NK-92 (cell line): ENCODE results near the gene CAMKMT.
"Not testable (repeated sequence)": the region's sequence is repeated elsewhere in the genome, so short reads cannot be mapped to it uniquely, and the experiment has no call there.

ENCODE experiments used
- DNase-seq: peaks from one replicate; lab custom pipeline; 2025; ENCODE audit not compliant: unreplicated experiment; lab: John Stamatoyannopoulos, UW

The CAMKMT gene

GRCh38 chr2:44580875-44581515, 219.2 kb downstream of the CAMKMT start:
- DNase-seq = no peak

DNA sequence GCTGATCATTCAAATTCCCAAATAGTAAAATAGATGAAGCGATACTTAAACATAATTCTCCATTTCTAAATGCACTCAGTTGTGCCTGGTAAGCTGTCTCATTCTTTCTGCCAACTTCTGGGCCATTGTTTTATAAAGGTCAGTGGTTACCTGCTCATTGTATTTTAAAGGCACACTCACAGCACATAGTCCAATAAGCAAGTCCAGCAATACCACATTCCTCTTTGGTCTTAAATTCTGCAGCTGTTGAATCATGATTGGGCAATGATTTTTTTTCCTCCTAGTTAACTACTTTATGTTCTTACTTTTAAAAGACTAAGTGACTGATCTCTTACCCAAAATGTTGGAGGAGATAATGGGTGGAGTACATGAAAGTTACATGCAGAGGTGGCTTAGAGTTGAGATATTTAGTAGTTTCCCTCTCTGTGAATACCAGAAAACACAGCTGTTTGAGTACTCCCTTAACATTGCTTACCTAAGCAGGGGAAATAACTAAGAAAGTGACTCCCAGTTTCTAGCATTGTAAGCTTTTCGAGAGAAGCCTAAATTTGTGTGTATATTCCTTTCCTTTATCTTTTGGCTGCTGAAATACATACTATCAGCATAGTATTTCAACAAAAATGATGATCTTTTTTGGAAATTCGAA, 220.7 kb downstream of the CAMKMT start:
- no peak for DNase-seq

- not testable (repeated sequence) for DNase-seq
Measured at GRCh38 chr2:44595615-44596014, 233.9 kb downstream of the CAMKMT start.

DNA sequence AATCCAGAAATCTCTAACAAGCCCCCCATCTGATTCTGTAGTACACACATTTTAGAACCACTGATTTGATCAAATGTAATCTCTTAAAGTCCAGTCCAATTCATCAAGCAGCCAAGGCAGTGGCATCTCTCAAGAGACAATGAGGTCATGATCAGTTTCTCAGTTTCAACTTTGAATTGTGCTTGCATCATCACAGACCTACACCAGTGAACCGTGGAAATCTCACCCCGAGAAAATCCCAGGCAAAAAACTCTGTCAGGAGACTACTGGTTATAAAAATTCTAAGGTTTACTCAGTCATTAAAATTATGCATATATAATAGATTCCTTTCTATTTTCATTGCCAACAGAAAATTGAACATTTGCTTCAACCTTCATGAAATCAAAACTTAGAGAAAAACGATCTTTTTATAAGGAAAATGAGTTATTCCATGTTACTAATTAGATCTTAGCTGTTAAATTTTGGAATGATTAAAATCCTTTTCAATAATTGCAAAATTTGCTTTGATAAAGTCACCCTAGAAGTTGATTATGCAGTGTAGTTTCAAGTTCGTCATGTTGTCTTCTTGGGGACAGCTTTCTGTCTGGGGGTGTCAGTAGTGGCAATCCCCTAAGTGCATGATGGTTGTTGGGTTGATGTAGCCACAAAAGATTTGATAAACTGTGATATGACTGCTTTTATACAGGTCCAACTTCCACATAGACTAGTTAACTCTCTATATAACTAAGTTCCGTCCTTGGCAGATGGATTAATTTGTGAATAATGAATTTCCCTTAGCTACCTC, 235.0 kb downstream of the CAMKMT start:
- DNase-seq = no peak

- DNase-seq = no peak
Measured at GRCh38 chr2:44598330-44599119, 236.8 kb downstream of the CAMKMT start.

DNA sequence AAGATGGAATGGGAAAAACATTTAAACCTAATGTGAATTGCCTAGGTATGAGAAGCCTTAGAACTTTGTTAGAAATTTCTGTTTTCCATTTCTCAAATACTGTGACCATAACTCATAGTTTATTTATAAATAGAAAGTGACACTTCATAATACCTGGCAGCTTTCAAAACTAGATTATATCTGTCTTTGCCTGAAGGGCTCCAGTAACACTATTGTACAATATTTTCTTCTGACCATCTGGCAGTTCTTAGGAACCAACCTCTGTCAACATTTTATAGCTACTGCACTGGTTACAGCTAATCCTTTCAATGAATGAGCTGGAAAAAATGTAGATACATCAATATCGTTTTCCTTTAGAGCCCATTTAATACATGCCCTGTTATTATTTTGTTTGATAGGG, 237.4 kb downstream of the CAMKMT start:
- DNase-seq = no peak

DNA sequence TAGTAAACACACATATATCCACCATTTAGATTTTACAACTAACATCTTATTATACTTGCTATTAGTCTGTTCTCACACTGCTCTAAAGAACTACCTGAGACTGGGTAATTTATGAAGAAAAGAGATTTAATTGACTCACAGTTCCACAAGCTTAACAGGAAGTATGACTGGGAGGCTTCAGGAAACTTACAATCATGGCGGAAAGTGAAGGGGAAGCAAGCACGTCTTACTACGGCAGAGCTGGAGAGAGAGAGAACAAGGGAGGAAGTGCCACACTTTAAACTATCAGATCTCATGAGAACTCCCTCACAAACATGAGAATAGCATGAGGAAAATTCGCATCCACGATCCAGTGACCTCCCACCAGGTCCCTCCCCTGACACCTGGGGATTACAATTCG, 240.7 kb downstream of the CAMKMT start:
- no peak for DNase-seq

- DNase-seq = no peak
Measured at GRCh38 chr2:44605511-44605910, 243.8 kb downstream of the CAMKMT start.

DNA sequence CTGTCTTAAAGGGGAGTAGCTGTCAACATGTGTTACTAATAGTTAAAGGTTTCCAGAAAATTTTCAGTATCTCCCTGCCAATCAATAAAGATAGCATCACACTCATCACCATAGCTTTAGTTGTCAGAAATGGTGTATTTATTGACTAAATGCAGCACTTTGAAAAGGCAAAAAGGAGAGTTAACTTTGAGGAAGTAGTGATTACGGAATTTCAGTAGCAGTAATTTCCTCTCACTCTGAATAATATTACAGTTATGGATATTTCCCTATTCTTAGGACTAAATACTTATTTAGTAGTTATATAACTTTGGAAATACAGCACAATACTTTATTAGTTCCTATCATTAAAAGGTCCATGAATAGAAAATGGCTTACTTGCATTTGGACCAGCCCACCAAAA, 250.5 kb downstream of the CAMKMT start:
- no peak for DNase-seq

DNA sequence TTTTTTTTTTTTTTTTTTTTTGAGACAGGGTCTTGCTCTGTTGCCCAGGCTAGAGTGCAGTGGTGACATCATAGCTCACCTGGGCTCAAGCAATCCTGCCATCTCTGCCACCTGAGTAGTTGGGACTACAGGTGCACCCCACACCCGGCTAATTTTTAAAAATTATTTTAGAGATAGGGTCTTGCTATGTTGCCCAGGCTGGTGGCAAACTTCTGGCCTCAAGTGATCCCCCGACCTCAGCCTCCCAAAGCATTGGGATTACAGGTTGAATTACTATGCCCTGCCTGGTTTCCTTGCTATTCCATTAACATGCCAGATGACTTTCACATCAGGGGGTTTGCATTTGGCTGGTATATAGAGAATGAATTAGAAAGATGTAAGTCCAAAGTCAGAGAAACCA, 253.2 kb downstream of the CAMKMT start:
- DNase-seq = no peak

DNA sequence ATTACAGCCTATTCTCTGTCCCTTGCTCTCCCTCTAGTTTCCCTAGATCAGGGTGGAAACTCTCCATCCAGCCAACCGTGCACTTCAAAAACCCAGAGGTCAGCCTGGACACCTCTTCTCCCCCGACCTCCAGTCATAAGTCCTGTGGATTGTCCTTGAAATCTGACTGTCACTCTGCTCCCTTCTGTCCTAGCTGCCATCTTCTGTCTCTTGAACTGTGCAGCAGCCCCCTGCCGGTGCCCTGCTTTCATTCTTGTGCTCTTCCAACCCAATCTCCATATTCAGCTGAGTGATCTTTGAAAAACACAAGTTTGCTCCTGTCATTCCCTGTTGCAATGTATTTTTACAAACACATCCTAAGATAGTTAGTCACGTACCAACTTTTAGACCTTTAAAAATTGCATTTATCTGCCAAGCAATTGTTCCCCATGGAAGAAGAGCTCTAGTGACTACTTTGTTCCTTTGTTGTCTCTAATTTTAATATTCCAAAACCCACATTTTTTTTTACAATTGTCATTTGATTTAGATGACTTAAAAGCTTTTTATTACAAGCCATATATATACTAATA, 254.3 kb downstream of the CAMKMT start:
- DNase-seq = no peak

GRCh38 chr2:44616667-44617155, 255.0 kb downstream of the CAMKMT start:
- DNase-seq = no peak

DNA sequence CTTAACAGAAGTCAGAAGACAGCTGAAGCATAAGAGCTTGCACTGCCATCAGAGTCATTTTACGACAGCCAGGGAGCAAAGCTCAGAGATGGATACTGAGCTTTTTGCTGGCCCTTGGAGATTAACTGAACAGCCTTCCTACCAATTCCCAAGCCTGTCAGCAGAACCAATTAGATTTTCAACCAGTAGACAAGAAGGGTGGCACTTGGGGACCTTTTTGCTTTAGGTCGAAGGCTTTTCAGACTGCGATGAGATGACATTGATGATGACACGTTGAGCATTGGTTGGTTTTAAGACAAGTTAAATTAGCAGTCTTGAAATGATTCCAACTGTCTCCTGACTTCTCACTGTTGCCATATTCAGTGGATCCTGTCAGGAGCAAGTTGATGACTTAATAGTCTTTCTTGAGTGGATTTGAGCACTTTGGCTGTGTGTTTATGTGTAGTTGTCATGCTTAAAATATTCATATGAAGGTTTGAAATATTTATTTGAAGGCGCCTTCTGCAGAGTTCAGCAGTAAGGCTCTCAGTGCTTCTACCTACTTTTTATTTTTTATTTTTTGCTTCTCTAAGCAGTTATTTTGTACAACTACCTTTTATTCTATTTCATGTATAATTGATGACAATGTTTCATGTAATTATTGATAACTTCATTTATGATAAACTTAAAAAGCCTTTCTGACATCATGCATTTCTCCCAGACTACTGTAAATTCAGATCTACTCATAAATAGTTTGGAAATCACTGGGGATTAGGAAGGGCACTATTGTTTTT, 256.7 kb downstream of the CAMKMT start:
- DNase-seq = no peak

- no peak for DNase-seq
Measured at GRCh38 chr2:44620189-44620990, 258.6 kb downstream of the CAMKMT start.

DNA sequence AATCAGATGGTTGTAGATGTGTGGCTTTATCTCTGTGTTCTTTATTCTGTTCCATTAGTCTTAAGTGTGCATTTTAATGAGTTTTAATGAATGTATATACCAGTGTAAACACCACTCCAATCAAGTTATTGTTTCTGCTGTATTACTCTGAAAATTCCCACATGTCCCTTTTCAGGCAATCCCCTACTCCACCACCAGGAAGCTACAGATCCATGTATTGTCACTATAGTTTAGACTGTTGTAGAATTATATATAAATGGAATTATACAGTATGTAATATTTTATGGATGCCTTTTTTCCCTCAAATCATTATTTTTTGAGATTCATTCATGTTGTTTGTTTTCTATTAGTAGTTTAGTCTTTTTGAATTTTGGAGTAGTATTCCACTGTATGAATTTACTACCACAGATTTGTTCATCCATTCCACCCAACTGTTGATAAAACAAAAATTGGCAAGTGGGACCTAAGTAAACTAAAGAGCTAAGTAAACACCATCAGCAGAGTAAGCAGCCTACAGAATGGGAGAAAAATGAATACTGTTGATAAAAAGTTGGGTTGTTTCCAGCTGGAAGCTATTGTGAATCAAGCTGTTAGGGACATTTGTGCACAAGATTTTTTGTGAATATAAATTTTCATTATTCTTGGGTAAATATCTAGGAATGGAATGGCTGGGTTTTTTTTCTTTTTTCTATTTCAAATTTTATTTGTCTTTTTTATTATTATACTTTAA, 262.0 kb downstream of the CAMKMT start:
- no peak for DNase-seq

- no peak for DNase-seq
Measured at GRCh38 chr2:44628297-44628696, 266.6 kb downstream of the CAMKMT start.

GRCh38 chr2:44632931-44633689, 271.4 kb downstream of the CAMKMT start:
- DNase-seq = no peak

- DNase-seq = no peak
Measured at GRCh38 chr2:44635725-44636124, 274.0 kb downstream of the CAMKMT start.
